C4-2B (cell line): Measurements from ENCODE around the gene NUDT14.

Source experiments
- H3K27ac ChIP-seq: fragments of 450-650 bp; 2 replicates; pipeline ENCODE4 v1.5.1; 2017
- CTCF ChIP-seq: fragments of 450-650 bp; conservative IDR thresholded peaks from 2 replicates; pipeline ENCODE4 v1.5.1; 2017; ENCODE audit warnings: mild to moderate bottlenecking
- ZFX ChIP-seq: fragments of 450-650 bp; IDR thresholded peaks from 2 replicates; pipeline ENCODE4 v1.6.1; 2017

NUDT14 gene

GRCh38 chr14:105207460-105207901, 26.4 kb upstream of the NUDT14 start:
- no peak overlapping the region for H3K27ac ChIP-seq
- TF ChIP-seq CTCF: no peak

GRCh38 chr14:105206873-105207272, 25.8 kb upstream of the NUDT14 start:
- H3K27ac ChIP-seq: no peak overlapping the region
- no peak for TF ChIP-seq ZFX
- TF ChIP-seq CTCF: no peak

- TF ChIP-seq ZFX: no peak
- H3K27ac ChIP-seq: no peak overlapping the region
Measured at GRCh38 chr14:105205673-105206208, 24.6 kb upstream of the NUDT14 start.

GRCh38 chr14:105204931-105205672, 24.0 kb upstream of the NUDT14 start:
- TF ChIP-seq CTCF: no peak
- TF ChIP-seq ZFX: no peak
- no peak overlapping the region; the same call in 1 of the 2 replicates for H3K27ac ChIP-seq

GRCh38 chr14:105204206-105204930, 23.3 kb upstream of the NUDT14 start:
- no peak overlapping the region; the same call in 1 of the 2 replicates for H3K27ac ChIP-seq
- TF ChIP-seq CTCF (no peak), ZFX (no peak)

GRCh38 chr14:105203701-105204100, 22.6 kb upstream of the NUDT14 start:
- TF ChIP-seq ZFX (no peak), CTCF (no peak)
- no peak overlapping the region for H3K27ac ChIP-seq

GRCh38 chr14:105203057-105203531, 22.0 kb upstream of the NUDT14 start:
- TF ChIP-seq CTCF (peak; percentile 97), ZFX (no peak)
- H3K27ac ChIP-seq: no peak overlapping the region
